Measurements from ENCODE around the gene CDC73. TPM values are rescaled to one million over a fixed set of nuclear protein-coding genes. Genes with fewer than 3 reads are reported as not detected.

Gene CDC73
- total RNA-seq, 1 experiment from 2014 or later: 85.8 TPM

- no peaks in the 10 kb centered on the region for H3K4me1 Mint-ChIP-seq (ENCODE audit: insufficient read depth, unreplicated experiment)
- H3K27me3 Mint-ChIP-seq (ENCODE audit: insufficient read depth, unreplicated experiment): no peaks in the 10 kb centered on the region
- CTCF ChIA-PET: interaction anchor here (0.7 to 1.1 kb wide), 3 partner anchors 9 to 20 kb away, joined by 3 read pairs; no protein-coding TSS in a partner anchor
- peaks cover 71% of the 10 kb centered on the region for H3K36me3 Mint-ChIP-seq (ENCODE audit: insufficient read depth, unreplicated experiment)
- H3K9me3 Mint-ChIP-seq (ENCODE audit: unreplicated experiment): no peaks in the 10 kb centered on the region
- no peak overlapping the region for H3K27ac Mint-ChIP-seq (ENCODE audit: low read depth, unreplicated experiment)
- POLR2A ChIA-PET: interaction anchor here (0.9 to 5.3 kb wide), 6 partner anchors 10 to 25 kb away, joined by 3 to 52 read pairs (median 4); partner anchors contain the start of genes GLRX2 and UCHL5
- BruUV-seq (replicated peaks): no TSS peak
- no peak for TF ChIP-seq CTCF (IDR thresholded peaks at IDR 0.05; ENCODE audit: unreplicated experiment)
- DNase-seq (ENCODE audit: unreplicated experiment): no peak
- intact Hi-C loops (cut with micrococcal nuclease): no loop called here
- no peak overlapping the region for H3K4me3 Mint-ChIP-seq (ENCODE audit: unreplicated experiment)
Measured at GRCh38 chr1:193083365-193084088, 38.3 kb upstream of the CDC73 start.

DNA sequence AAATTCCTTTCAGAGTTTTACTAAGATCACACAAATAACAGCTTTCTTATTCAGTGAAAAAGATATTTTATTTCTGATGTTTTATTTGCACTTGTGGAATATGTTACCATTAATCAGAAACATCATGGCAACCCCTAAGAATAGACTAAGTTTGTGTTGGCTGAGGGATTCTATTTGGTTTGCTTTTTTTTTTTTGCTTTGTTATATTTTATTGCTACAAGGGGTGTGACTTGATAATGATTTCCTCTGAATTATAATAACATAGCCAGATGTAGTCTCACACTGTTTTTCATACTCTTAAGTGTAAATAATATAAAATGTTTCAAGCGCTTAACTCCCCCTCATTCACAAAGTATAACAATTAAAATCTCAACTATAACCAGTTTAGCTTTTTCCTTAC, 36.6 kb upstream of the CDC73 start:
- Mint-ChIP-seq H3K9me3 (ENCODE audit: unreplicated experiment) (no peaks in the 10 kb centered on the region), H3K4me1 (ENCODE audit: insufficient read depth, unreplicated experiment) (no peaks in the 10 kb centered on the region), H3K36me3 (ENCODE audit: insufficient read depth, unreplicated experiment) (peaks cover 67% of the 10 kb centered on the region), H3K27me3 (ENCODE audit: insufficient read depth, unreplicated experiment) (no peaks in the 10 kb centered on the region), H3K27ac (ENCODE audit: low read depth, unreplicated experiment) (no peak overlapping the region), H3K4me3 (ENCODE audit: unreplicated experiment) (no peak overlapping the region)
- CTCF ChIA-PET: interaction anchor here (0.6 to 1.0 kb wide), 4 partner anchors 8 to 37 kb away, joined by 3 to 6 read pairs (median 4); partner anchors contain the start of gene CDC73
- POLR2A ChIA-PET: interaction anchor here (0.6 to 5.3 kb wide), 8 partner anchors 8 to 27 kb away, joined by 4 to 52 read pairs (median 6); partner anchors contain the start of genes GLRX2, RO60 and UCHL5
- no TSS peak for BruUV-seq (replicated peaks)
- no peak for DNase-seq (ENCODE audit: unreplicated experiment)
- no peak for TF ChIP-seq CTCF (IDR thresholded peaks at IDR 0.05; ENCODE audit: unreplicated experiment)
- intact Hi-C loops (cut with micrococcal nuclease): no loop called here

GRCh38 chr1:193086342-193086741, 35.5 kb upstream of the CDC73 start:
- CTCF ChIA-PET: interaction anchor here (0.5 to 1.0 kb wide), 5 partner anchors 19 to 1181 kb away, joined by 4 to 6 read pairs (median 4); partner anchors contain the start of genes CDC73 and GLRX2

More at GRCh38 chr1:193086342-193086741, 35.5 kb upstream of the CDC73 start:
- Mint-ChIP-seq H3K4me3 (ENCODE audit: unreplicated experiment) (no peak overlapping the region), H3K9me3 (ENCODE audit: unreplicated experiment) (no peaks in the 10 kb centered on the region), H3K27me3 (ENCODE audit: insufficient read depth, unreplicated experiment) (no peaks in the 10 kb centered on the region), H3K27ac (ENCODE audit: low read depth, unreplicated experiment) (no peak overlapping the region), H3K4me1 (ENCODE audit: insufficient read depth, unreplicated experiment) (no peaks in the 10 kb centered on the region), H3K36me3 (ENCODE audit: insufficient read depth, unreplicated experiment) (peaks cover 69% of the 10 kb centered on the region)
- POLR2A ChIA-PET: interaction anchor here (1.1 to 5.3 kb wide), 5 partner anchors 9 to 28 kb away, joined by 4 to 52 read pairs (median 9); partner anchors contain the start of genes GLRX2, RO60 and UCHL5
- no peak for TF ChIP-seq CTCF (IDR thresholded peaks at IDR 0.05; ENCODE audit: unreplicated experiment)
- intact Hi-C loops (cut with micrococcal nuclease): no loop called here
- no TSS peak for BruUV-seq (replicated peaks)
- DNase-seq (ENCODE audit: unreplicated experiment): no peak
